ENCODE results near the gene OR10T2. TPM values are rescaled to one million over a fixed set of nuclear protein-coding genes. Genes with fewer than 3 reads are reported as not detected.
"Not testable (repeated sequence)": the region's sequence is repeated elsewhere in the genome, so short reads cannot be mapped to it uniquely, and the experiment has no call there.

Gene OR10T2
- total RNA-seq, 1 experiment from 2014 or later, result not detected

- no TSS peak for BruUV-seq (replicated peaks)
- intact Hi-C loops (cut with micrococcal nuclease; ENCODE audit: unreplicated experiment), result no loop called here
- Histone ChIP-seq H3K36me3 (ENCODE audit: insufficient read depth, low read length, poor library complexity, severe bottlenecking) (no peaks in the 10 kb centered on the region), H3K4me3 (ENCODE audit: low read depth, low read length, poor library complexity, severe bottlenecking) (no peak overlapping the region), H3K9me3 (ENCODE audit: low read depth, low read length, poor library complexity, severe bottlenecking) (no peaks in the 10 kb centered on the region), H3K27ac (ENCODE audit: low read depth, low read length, poor library complexity, severe bottlenecking) (no peak overlapping the region), H3K4me1 (ENCODE audit: insufficient read depth, low read length, poor library complexity, severe bottlenecking) (no peaks in the 10 kb centered on the region), H3K27me3 (replicated peaks; ENCODE audit: insufficient read depth, low read depth, low read length, poor library complexity) (peaks cover 16% of the 10 kb centered on the region)
- ChIA-PET CTCF (no interaction called here), POLR2A (ENCODE audit: low non-redundant PET) (no interaction called here)
- TF ChIP-seq CTCF (conservative IDR thresholded peaks at IDR 0.05; ENCODE audit: low read depth, low read length), result no peak
- no peak for TF ChIP-seq EZH2 (IDR thresholded peaks at IDR 0.05; ENCODE audit: borderline replicate concordance, low read depth, low read length, poor library complexity, severe bottlenecking)
- DNase-seq (ENCODE audit: low spot score), result no peak
Measured at GRCh38 chr1:158355773-158356285, 43.4 kb downstream of the OR10T2 start.

GRCh38 chr1:158354255-158354654 lies 45.0 kb downstream of the OR10T2 start:
- CTCF ChIA-PET, result no interaction called here
- intact Hi-C loops (cut with micrococcal nuclease; ENCODE audit: unreplicated experiment), result no loop called here
- Histone ChIP-seq H3K27ac (ENCODE audit: low read depth, low read length, poor library complexity, severe bottlenecking) (no peak overlapping the region), H3K27me3 (replicated peaks; ENCODE audit: insufficient read depth, low read depth, low read length, poor library complexity) (peaks cover 21% of the 10 kb centered on the region), H3K36me3 (ENCODE audit: insufficient read depth, low read length, poor library complexity, severe bottlenecking) (no peaks in the 10 kb centered on the region), H3K4me1 (ENCODE audit: insufficient read depth, low read length, poor library complexity, severe bottlenecking) (no peaks in the 10 kb centered on the region), H3K4me3 (ENCODE audit: low read depth, low read length, poor library complexity, severe bottlenecking) (no peak overlapping the region), H3K9me3 (ENCODE audit: low read depth, low read length, poor library complexity, severe bottlenecking) (no peaks in the 10 kb centered on the region)
- TF ChIP-seq EZH2 (IDR thresholded peaks at IDR 0.05; ENCODE audit: borderline replicate concordance, low read depth, low read length, poor library complexity, severe bottlenecking) (no peak), CTCF (conservative IDR thresholded peaks at IDR 0.05; ENCODE audit: low read depth, low read length) (no peak)
- POLR2A ChIA-PET (ENCODE audit: low non-redundant PET), result no interaction called here
- BruUV-seq (replicated peaks), result no TSS peak
- DNase-seq (ENCODE audit: low spot score), result no peak

- BruUV-seq (replicated peaks), result no TSS peak
- ChIA-PET POLR2A (ENCODE audit: low non-redundant PET) (interaction anchor here (0.6 kb wide), 1 partner anchor 101 kb away, joined by 4 read pairs; no protein-coding TSS in a partner anchor), CTCF (no interaction called here)
- Histone ChIP-seq H3K9me3 (ENCODE audit: low read depth, low read length, poor library complexity, severe bottlenecking) (no peaks in the 10 kb centered on the region), H3K4me3 (ENCODE audit: low read depth, low read length, poor library complexity, severe bottlenecking) (no peak within 1 kb of the TSS), H3K27me3 (replicated peaks; ENCODE audit: insufficient read depth, low read depth, low read length, poor library complexity) (peaks cover 21% of the 10 kb centered on the region), H3K27ac (ENCODE audit: low read depth, low read length, poor library complexity, severe bottlenecking) (no peak within 1 kb of the TSS), H3K4me1 (ENCODE audit: insufficient read depth, low read length, poor library complexity, severe bottlenecking) (no peaks in the 10 kb centered on the region), H3K36me3 (ENCODE audit: insufficient read depth, low read length, poor library complexity, severe bottlenecking) (no peaks in the 10 kb centered on the region)
- no peak for DNase-seq (ENCODE audit: low spot score)
- intact Hi-C loops (cut with micrococcal nuclease; ENCODE audit: unreplicated experiment), result no loop called here
- TF ChIP-seq CTCF (conservative IDR thresholded peaks at IDR 0.05; ENCODE audit: low read depth, low read length) (no peak), EZH2 (IDR thresholded peaks at IDR 0.05; ENCODE audit: borderline replicate concordance, low read depth, low read length, poor library complexity, severe bottlenecking) (no peak)
Measured at GRCh38 chr1:158353303-158354075, 45.8 kb downstream of the OR10T2 start, which contains the start of gene CD1E. TSS of gene CD1E (plus strand) at chr1:158353894. CDS start at chr1:158353989, 95 bp downstream.

- H3K27me3 ChIP-seq (replicated peaks; ENCODE audit: insufficient read depth, low read depth, low read length, poor library complexity); H3K4me1 ChIP-seq (ENCODE audit: insufficient read depth, low read length, poor library complexity, severe bottlenecking); CTCF ChIA-PET; POLR2A ChIA-PET (ENCODE audit: low non-redundant PET); H3K9me3 ChIP-seq (ENCODE audit: low read depth, low read length, poor library complexity, severe bottlenecking); intact Hi-C loops (cut with micrococcal nuclease; ENCODE audit: unreplicated experiment); DNase-seq (ENCODE audit: low spot score); H3K27ac ChIP-seq (ENCODE audit: low read depth, low read length, poor library complexity, severe bottlenecking); H3K36me3 ChIP-seq (ENCODE audit: insufficient read depth, low read length, poor library complexity, severe bottlenecking); BruUV-seq (replicated peaks); H3K4me3 ChIP-seq (ENCODE audit: low read depth, low read length, poor library complexity, severe bottlenecking): not testable (repeated sequence)
Measured at GRCh38 chr1:158348946-158349345, 50.3 kb downstream of the OR10T2 start.
